GM10266 (cell line): Measurements from ENCODE around the gene CDC45.
A peak's percentile ranks its signal among the peaks of the same experiment; 100 is the strongest.

Source experiments
- DNase-seq: peaks from one replicate; pipeline ENCODE4 v3.0.0; 2012; ENCODE audit errors: extremely low spot score
- TF ChIP-seq, protein P1 (sequence below): IDR thresholded peaks from 2 replicates; pipeline ENCODE4 v1.5.1; 2012; ENCODE audit warnings: mild to moderate bottlenecking, low read depth; ENCODE audit not compliant: control insufficient read depth, insufficient read depth; ENCODE audit errors: missing control alignments

The CDC45 gene, protein sequence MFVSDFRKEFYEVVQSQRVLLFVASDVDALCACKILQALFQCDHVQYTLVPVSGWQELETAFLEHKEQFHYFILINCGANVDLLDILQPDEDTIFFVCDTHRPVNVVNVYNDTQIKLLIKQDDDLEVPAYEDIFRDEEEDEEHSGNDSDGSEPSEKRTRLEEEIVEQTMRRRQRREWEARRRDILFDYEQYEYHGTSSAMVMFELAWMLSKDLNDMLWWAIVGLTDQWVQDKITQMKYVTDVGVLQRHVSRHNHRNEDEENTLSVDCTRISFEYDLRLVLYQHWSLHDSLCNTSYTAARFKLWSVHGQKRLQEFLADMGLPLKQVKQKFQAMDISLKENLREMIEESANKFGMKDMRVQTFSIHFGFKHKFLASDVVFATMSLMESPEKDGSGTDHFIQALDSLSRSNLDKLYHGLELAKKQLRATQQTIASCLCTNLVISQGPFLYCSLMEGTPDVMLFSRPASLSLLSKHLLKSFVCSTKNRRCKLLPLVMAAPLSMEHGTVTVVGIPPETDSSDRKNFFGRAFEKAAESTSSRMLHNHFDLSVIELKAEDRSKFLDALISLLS

GRCh38 chr22:19479355-19480172 is at the start of gene CDC45:
TSS of gene CDC45 (plus strand) at chr22:19479920. CDS start at chr22:19479969, 49 bp downstream.
- TF ChIP-seq, protein P1, sequence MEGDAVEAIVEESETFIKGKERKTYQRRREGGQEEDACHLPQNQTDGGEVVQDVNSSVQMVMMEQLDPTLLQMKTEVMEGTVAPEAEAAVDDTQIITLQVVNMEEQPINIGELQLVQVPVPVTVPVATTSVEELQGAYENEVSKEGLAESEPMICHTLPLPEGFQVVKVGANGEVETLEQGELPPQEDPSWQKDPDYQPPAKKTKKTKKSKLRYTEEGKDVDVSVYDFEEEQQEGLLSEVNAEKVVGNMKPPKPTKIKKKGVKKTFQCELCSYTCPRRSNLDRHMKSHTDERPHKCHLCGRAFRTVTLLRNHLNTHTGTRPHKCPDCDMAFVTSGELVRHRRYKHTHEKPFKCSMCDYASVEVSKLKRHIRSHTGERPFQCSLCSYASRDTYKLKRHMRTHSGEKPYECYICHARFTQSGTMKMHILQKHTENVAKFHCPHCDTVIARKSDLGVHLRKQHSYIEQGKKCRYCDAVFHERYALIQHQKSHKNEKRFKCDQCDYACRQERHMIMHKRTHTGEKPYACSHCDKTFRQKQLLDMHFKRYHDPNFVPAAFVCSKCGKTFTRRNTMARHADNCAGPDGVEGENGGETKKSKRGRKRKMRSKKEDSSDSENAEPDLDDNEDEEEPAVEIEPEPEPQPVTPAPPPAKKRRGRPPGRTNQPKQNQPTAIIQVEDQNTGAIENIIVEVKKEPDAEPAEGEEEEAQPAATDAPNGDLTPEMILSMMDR, result no peak
- DNase-seq, result peak; percentile 97

DNA sequence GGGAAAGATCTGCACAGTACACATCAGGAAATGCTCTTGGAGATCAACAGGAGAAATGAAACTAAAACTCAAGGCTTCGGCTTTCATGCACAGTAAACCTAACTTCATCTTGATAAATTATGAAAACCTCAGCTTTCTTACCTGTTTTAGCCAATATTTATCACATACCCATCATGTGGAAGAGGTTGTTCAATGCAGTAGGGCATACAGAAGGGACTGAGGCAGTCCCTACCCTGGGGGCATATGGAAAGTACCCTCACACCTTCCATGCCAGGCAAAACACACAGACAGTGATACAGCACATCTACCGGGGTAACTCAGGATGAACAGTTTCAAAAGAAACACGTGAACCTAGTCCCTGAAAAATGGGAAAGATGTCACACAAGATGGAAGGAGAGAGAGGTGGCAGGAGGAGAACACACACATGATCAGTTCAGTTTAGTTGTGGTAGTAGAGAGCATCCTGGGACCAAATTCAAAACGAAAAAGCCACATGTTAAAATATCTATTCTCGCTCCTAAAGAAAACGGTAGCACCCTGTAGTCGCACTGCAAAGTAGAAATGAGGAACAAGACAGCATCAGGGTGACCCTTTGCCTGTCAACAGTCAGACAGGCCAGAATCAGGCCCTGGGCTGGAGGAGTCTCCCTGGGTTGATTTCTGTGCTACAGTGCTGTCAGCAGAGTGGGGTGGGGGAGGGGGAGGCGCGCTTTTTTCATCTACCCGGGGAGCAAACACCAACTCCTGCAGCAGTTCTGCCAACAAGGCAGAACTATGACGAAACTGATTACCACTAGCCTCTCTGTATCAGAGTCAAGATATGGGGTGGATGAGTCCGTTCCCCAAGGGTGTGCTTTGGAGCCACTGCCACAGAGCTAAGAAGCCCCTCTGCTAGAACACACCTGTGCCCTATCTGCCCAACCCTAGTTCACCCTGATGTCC is 49.5 kb upstream of the CDC45 start:
- TF ChIP-seq, protein P1, result no peak

GRCh38 chr22:19430890-19431541 is 48.7 kb upstream of the CDC45 start:
- TF ChIP-seq, protein P1, result no peak
- peak; percentile 32 for DNase-seq

More for the DNA sequence above, 49.5 kb upstream of the CDC45 start:
- DNase-seq, result peak; percentile 47

- TF ChIP-seq, protein P1, result no peak
- DNase-seq, result peak; percentile 89
These were observed 48.0 kb upstream of the CDC45 start, which contains the start of gene HIRA for GRCh38 chr22:19431649-19432132. TSS of gene HIRA (minus strand) at chr22:19431733. CDS start at chr22:19431476, 257 bp downstream.

DNA sequence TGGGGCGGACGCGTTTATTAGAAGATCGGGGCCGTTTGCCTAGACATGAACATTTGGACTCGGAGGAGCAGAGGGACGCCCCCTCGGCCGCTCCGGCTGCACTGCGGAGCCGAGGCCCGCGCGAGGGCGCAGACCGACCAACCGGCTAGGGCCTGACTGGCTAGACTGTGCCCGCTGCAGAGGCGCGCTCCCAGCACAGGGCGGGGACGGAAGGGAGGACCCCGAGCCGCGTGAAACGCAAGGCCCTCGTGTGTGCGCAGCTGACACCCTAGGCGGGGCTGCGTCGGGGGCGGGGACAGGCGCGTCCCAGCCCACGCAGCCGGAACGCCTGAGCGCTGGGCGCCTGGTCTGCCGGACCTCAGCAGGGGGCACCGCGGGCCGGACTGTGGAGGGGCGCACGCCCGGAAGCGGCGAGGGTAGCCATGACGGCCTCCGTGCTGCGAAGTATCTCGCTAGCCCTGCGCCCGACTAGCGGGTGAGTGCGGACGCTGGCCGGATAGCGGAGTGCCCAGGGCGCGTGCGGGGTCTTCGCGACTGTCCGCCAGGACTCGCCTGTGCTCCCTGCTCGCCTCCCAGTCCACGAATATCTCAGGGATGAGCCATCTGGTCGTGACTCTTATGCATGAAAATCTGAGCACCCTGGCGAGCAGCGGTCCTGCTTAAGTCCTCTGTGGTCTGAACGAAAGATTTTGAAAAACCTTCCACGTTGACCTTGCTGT is 47.4 kb upstream of the CDC45 start, which contains the start of gene MRPL40:
Gene MRPL40 (plus strand): TSS at position 413 of the 719 bp plus-strand sequence. CDS start 10 bp downstream, at position 423.
- peak; percentile 97 for DNase-seq
- TF ChIP-seq, protein P1, result no peak
